Measurements from ENCODE around the gene ENTPD2.

DNA sequence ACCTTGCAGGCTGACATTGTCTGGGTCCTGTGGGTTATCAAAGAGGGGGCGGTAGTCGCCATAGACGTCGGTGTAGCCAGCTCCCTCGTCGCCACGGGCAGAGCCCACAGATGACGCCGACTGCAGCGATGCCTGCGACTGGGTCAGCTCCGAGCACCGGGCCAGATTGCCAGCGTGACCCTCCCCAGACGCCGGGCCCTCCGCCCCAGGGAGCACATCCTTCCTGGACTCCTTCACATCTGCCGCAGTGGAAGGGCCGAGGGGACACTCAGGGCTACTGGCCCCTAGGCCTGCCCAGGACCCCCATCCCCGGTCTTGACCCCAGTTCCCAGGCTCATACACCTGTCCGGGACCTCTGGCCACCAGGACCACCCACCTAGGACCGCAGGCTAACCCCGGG, 39.7 kb downstream of the ENTPD2 start:
- TF ChIP-seq, protein P1, sequence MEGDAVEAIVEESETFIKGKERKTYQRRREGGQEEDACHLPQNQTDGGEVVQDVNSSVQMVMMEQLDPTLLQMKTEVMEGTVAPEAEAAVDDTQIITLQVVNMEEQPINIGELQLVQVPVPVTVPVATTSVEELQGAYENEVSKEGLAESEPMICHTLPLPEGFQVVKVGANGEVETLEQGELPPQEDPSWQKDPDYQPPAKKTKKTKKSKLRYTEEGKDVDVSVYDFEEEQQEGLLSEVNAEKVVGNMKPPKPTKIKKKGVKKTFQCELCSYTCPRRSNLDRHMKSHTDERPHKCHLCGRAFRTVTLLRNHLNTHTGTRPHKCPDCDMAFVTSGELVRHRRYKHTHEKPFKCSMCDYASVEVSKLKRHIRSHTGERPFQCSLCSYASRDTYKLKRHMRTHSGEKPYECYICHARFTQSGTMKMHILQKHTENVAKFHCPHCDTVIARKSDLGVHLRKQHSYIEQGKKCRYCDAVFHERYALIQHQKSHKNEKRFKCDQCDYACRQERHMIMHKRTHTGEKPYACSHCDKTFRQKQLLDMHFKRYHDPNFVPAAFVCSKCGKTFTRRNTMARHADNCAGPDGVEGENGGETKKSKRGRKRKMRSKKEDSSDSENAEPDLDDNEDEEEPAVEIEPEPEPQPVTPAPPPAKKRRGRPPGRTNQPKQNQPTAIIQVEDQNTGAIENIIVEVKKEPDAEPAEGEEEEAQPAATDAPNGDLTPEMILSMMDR (conservative IDR thresholded peaks at IDR 0.05), result no peak
- TF ChIP-seq EZH2 (IDR thresholded peaks at IDR 0.05; ENCODE audit: low read depth), result no peak

All from PC-9 (cell line).